IMR-90 (cell line): ENCODE data around the gene PRDM5. TPM values are rescaled to one million over a fixed set of nuclear protein-coding genes. Genes with fewer than 3 reads are reported as not detected.

Experiments
- ATAC-seq: fragments of 200-7000 bp; cut with Tn5 transposase; 2 replicates; pipeline ENCODE4 v1.9.1; 2020; ENCODE audit warnings: low read depth, mild to moderate bottlenecking, moderate library complexity
- BruUV-seq: library from RNA; stranded (reverse); fragments of 400-500 nt; replicated peaks from 2 replicates; lab custom pipeline; 2021; lab: Mats Ljungman, UMichigan
- CTCF ChIA-PET: fragments of 300-600 bp; formaldehyde crosslinking; extraction: SDS; loops from one replicate; lab custom pipeline; 2021; ENCODE audit warnings: antibody characterized with exemption; lab: Yijun Ruan, JAX
- POLR2A ChIA-PET: fragments of 300-600 bp; sonication (Branson Sonifier 250); formaldehyde crosslinking; loops from one replicate; lab custom pipeline; 2022; ENCODE audit warnings: antibody characterized with exemption; ENCODE audit not compliant: unreplicated experiment; lab: Charles Lee
- DNase-seq: peaks from one replicate; pipeline ENCODE4 v3.0.0; 2013
- H2AFZ ChIP-seq: replicated peaks from 2 replicates; pipeline ENCODE3; 2013; ENCODE audit warnings: low read length, mild to moderate bottlenecking; ENCODE audit not compliant: poor library complexity
- H2AK5ac ChIP-seq: 2 replicates; pipeline ENCODE4 v1.6.1; 2013; ENCODE audit warnings: low read depth, low read length, inconsistent platforms
- H2AK9ac ChIP-seq: replicated peaks from 2 replicates; pipeline ENCODE3; 2013; ENCODE audit warnings: mild to moderate bottlenecking, low read depth, low read length, moderate library complexity; ENCODE audit not compliant: poor library complexity
- H2BK120ac ChIP-seq: 2 replicates; pipeline ENCODE4 v1.6.1; 2013; ENCODE audit warnings: low read depth, low read length, inconsistent platforms
- H2BK15ac ChIP-seq: 3 replicates; pipeline ENCODE4 v1.6.1; 2013; ENCODE audit warnings: low read depth, low read length, inconsistent platforms
- H2BK20ac ChIP-seq: 2 replicates; pipeline ENCODE4 v1.6.1; 2013; ENCODE audit warnings: low read depth, mild to moderate bottlenecking, inconsistent platforms, low read length, moderate library complexity
- H2BK5ac ChIP-seq: 2 replicates; pipeline ENCODE4 v1.6.1; 2013; ENCODE audit warnings: mild to moderate bottlenecking, low read depth, low read length, inconsistent platforms; ENCODE audit not compliant: poor library complexity, severe bottlenecking
- H3K14ac ChIP-seq: replicated peaks from 2 replicates; pipeline ENCODE4 v1.6.1; 2013; ENCODE audit warnings: low read depth, low read length, inconsistent platforms
- H3K18ac ChIP-seq: 2 replicates; pipeline ENCODE4 v1.6.1; 2013; ENCODE audit warnings: low read depth, low read length, control low read depth
- H3K23ac ChIP-seq: 2 replicates; pipeline ENCODE4 v1.6.1; 2013; ENCODE audit warnings: low read depth, low read length, inconsistent platforms
- H3K27ac ChIP-seq: 2 replicates; pipeline ENCODE4 v1.5.1; 2013; ENCODE audit warnings: mild to moderate bottlenecking, control low read depth, low read length; ENCODE audit not compliant: insufficient read depth
- H3K27me3 ChIP-seq: 2 replicates; pipeline ENCODE4 v1.6.1; 2013; ENCODE audit warnings: low read length; ENCODE audit not compliant: control insufficient read depth, insufficient read depth
- H3K36me3 ChIP-seq: 2 replicates; pipeline ENCODE4 v1.6.1; 2013; ENCODE audit warnings: low read length, mixed read lengths; ENCODE audit not compliant: control insufficient read depth, insufficient read depth
- H3K4ac ChIP-seq: 2 replicates; pipeline ENCODE4 v1.6.1; 2013; ENCODE audit warnings: low read depth, low read length, inconsistent platforms
- H3K4me1 ChIP-seq: 2 replicates; pipeline ENCODE4 v1.6.1; 2013; ENCODE audit warnings: low read length, mixed read lengths; ENCODE audit not compliant: control insufficient read depth, insufficient read depth
- H3K4me2 ChIP-seq: 2 replicates; pipeline ENCODE4 v1.6.1; 2013; ENCODE audit warnings: low read depth, mild to moderate bottlenecking, control low read depth, low read length, moderate library complexity
- H3K4me3 ChIP-seq: 2 replicates; pipeline ENCODE4 v1.5.1; 2013; ENCODE audit warnings: low read depth, mild to moderate bottlenecking, control low read depth, low read length, moderate library complexity; ENCODE audit not compliant: insufficient read depth
- H3K56ac ChIP-seq: 2 replicates; pipeline ENCODE4 v1.6.1; 2013; ENCODE audit warnings: low read length, inconsistent platforms; ENCODE audit not compliant: insufficient read depth; ENCODE audit errors: extremely low read depth
- H3K79me1 ChIP-seq, 2 experiments: 2 replicates each; pipeline ENCODE4 v1.6.1; 2013; ENCODE audit warnings: low read length in 2 of 2, inconsistent platforms in 1 of 2, low read depth in 1 of 2
- H3K9ac ChIP-seq: 2 replicates; pipeline ENCODE4 v1.6.1; 2013; ENCODE audit warnings: low read depth, low read length, control low read depth
- H3K9me1 ChIP-seq: 2 replicates; pipeline ENCODE4 v1.6.1; 2013; ENCODE audit warnings: low read length, inconsistent platforms; ENCODE audit not compliant: insufficient read depth
- H3K9me3 ChIP-seq: 2 replicates; pipeline ENCODE4 v1.6.1; 2013; ENCODE audit warnings: low read length; ENCODE audit not compliant: control insufficient read depth, insufficient read depth
- H4K20me1 ChIP-seq: 2 replicates; pipeline ENCODE4 v1.6.1; 2013; ENCODE audit warnings: low read length, inconsistent platforms; ENCODE audit not compliant: insufficient read depth
- H4K5ac ChIP-seq: 2 replicates; pipeline ENCODE4 v1.6.1; 2013; ENCODE audit warnings: mild to moderate bottlenecking, low read depth, low read length, control low read depth
- H4K8ac ChIP-seq, 2 experiments: 2 replicates each; pipeline ENCODE4 v1.6.1; 2013; ENCODE audit warnings: low read depth in 2 of 2, low read length in 2 of 2, control low read depth in 1 of 2, inconsistent platforms in 1 of 2
- H4K91ac ChIP-seq: 2 replicates; pipeline ENCODE4 v1.6.1; 2013; ENCODE audit warnings: low read depth, low read length, inconsistent platforms; ENCODE audit not compliant: insufficient read depth
- CEBPB ChIP-seq: IDR thresholded peaks from 2 replicates; pipeline ENCODE4 v1.6.1; 2012; ENCODE audit warnings: low read depth, low read length, improper control_type of control experiment
- MXI1 ChIP-seq: IDR thresholded peaks from 2 replicates; pipeline ENCODE4 v1.6.1; 2012; ENCODE audit warnings: low read depth, mild to moderate bottlenecking, low read length, moderate library complexity, borderline replicate concordance
- POLR2A ChIP-seq: IDR thresholded peaks from 2 replicates; pipeline ENCODE4 v1.6.1; 2012; ENCODE audit warnings: mild to moderate bottlenecking, low read depth, low read length
- RCOR1 ChIP-seq: IDR thresholded peaks from 2 replicates; pipeline ENCODE4 v1.6.1; 2012; ENCODE audit warnings: mild to moderate bottlenecking, low read length, improper control_type of control experiment; ENCODE audit not compliant: insufficient replicate concordance
- SMC3 ChIP-seq: fragments of 150-350 bp; IDR thresholded peaks from 2 replicates; pipeline ENCODE4 v1.6.1; 2016; ENCODE audit warnings: low read depth, mild to moderate bottlenecking, antibody characterized with exemption, low read length, moderate library complexity
- WGBS, 2 experiments: methylation state at CpG; one replicate each; pipeline versions ENCODE4 v1.1.5 to v1.1.7; 2013; ENCODE audit warnings: missing lambda C conversion rate in 2 of 2; ENCODE audit not compliant: insufficient read length in 1 of 2; ENCODE audit errors: extremely low coverage in 2 of 2; 5-methylcytosine and 5-hydroxymethylcytosine counted together
- dilution Hi-C: fragments of 300-500 bp; cut with HindIII; formaldehyde crosslinking; loops from one replicate; pipeline ENCODE4 v1.14.3; 2018; ENCODE audit warnings: low sequenced_read_pairs; ENCODE audit not compliant: unreplicated experiment
- in situ Hi-C: fragments of 300-500 bp; cut with MboI; formaldehyde crosslinking; loops from 3 replicates; pipeline ENCODE4 v1.14.3; 2019; ENCODE audit warnings: low sequenced_read_pairs, inconsistent platforms, mixed read lengths
- intact Hi-C: fragments of 100-400 bp; cut with micrococcal nuclease; formaldehyde crosslinking; loops from 2 replicates; pipeline ENCODE4 v1.10.0; 2022
- polyA plus RNA-seq, 3 experiments: library from polyadenylated mRNA; depleted of rRNA; stranded (reverse); fragments of >200 nt; gene quantifications; 2 replicates each; pipeline ENCODE4 v1.2.3, GENCODE V29; 2012; ENCODE audit warnings: low replicate concordance in 1 of 3
- total RNA-seq: library from RNA; depleted of rRNA; stranded (reverse); fragments of >200 nt; gene quantifications from 2 replicates; pipeline ENCODE4 v1.2.3, GENCODE V29; 2012
- TF ChIP-seq, protein P1 (sequence below): fragments of 150-350 bp; IDR thresholded peaks from 2 replicates; pipeline ENCODE4 v1.6.1; 2016; ENCODE audit warnings: low read depth, mild to moderate bottlenecking, low read length, moderate library complexity, borderline replicate concordance

The PRDM5 gene
- total and polyA plus RNA-seq, 2 of the 4 experiments (the other 2 are of a cell fraction): 4.1 to 10.8 TPM

DNA sequence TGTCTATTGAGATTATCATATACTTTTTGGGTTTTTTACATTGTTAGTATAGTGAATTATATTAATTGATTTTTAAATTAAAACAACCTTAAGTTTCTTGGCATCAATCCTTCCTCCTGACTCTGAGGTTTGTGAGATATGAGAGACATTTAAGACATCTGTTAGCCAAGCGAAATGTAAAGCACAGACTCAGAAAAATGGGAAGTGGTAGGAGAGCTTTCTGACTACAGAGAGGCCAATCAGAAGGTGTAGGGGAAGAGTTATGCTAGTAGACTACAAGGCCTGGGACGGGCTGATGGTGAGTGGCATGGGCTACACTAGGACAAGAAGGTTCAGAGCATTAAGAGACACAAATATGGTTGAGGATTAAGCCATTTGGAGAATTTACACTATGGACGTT is 255.4 kb downstream of the PRDM5 start:
- Histone ChIP-seq H3K9me3 (no peaks in the 10 kb centered on the region), H3K79me1 (no peaks in the 10 kb centered on the region), H3K14ac (no peak overlapping the region), H2AK5ac (no peak overlapping the region), H3K4me3 (no peak overlapping the region), H4K91ac (no peak overlapping the region), H3K4ac (no peak overlapping the region), H4K5ac (no peak overlapping the region), H3K56ac (no peak overlapping the region), H2BK20ac (no peak overlapping the region), H2BK15ac (no peak overlapping the region), H3K18ac (no peak overlapping the region), H2AK9ac (no peak overlapping the region), H2AFZ (no peak overlapping the region), H3K27me3 (no peaks in the 10 kb centered on the region), H2BK120ac (no peak overlapping the region), H3K4me2 (no peak overlapping the region), H2BK5ac (no peak overlapping the region), H3K9ac (no peak overlapping the region), H3K23ac (no peak overlapping the region), H3K36me3 (no peaks in the 10 kb centered on the region), H3K9me1 (no peaks in the 10 kb centered on the region), H3K4me1 (no peaks in the 10 kb centered on the region), H3K27ac (no peak overlapping the region), H4K20me1 (no peaks in the 10 kb centered on the region), H4K8ac (no peak overlapping the region)
- ChIA-PET CTCF (interaction anchor here (0.5 kb wide), 1 partner anchor 316 kb away, joined by 5 read pairs; no protein-coding TSS in a partner anchor), POLR2A (no interaction called here)
- no peak for ATAC-seq
- TF ChIP-seq POLR2A: no peak
- no peak for TF ChIP-seq SMC3
- no peak for TF ChIP-seq MXI1
- no peak for TF ChIP-seq RCOR1
- TF ChIP-seq, protein P1, sequence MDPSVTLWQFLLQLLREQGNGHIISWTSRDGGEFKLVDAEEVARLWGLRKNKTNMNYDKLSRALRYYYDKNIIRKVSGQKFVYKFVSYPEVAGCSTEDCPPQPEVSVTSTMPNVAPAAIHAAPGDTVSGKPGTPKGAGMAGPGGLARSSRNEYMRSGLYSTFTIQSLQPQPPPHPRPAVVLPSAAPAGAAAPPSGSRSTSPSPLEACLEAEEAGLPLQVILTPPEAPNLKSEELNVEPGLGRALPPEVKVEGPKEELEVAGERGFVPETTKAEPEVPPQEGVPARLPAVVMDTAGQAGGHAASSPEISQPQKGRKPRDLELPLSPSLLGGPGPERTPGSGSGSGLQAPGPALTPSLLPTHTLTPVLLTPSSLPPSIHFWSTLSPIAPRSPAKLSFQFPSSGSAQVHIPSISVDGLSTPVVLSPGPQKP: no peak
- no peak for TF ChIP-seq CEBPB
- in situ Hi-C loops (no loop called here), dilution Hi-C loops (no loop called here), intact Hi-C loops (no loop called here)
- no peak for DNase-seq
- BruUV-seq: no TSS peak
- 43% methylated on average over 1 of the region's 3 CpGs; no CpG with 5 or more reads in 1 of the 2 experiments for WGBS, 2 experiments
